Smooth muscle cell (in vitro differentiated cells): ENCODE results near the gene MAGEA2B. TPM values are rescaled to one million over a fixed set of nuclear protein-coding genes. Genes with fewer than 3 reads are reported as not detected.
"Not testable (repeated sequence)": the region's sequence is repeated elsewhere in the genome, so short reads cannot be mapped to it uniquely, and the experiment has no call there.

ENCODE experiments used
- DNase-seq: peaks from one replicate; lab custom pipeline; 2025; ENCODE audit not compliant: unreplicated experiment; lab: John Stamatoyannopoulos, UW
- H2AFZ ChIP-seq: fragments of 200-600 bp; sonication (generic); 2 replicates; pipeline ENCODE4 v1.6.0; 2016; ENCODE audit warnings: antibody characterized with exemption, low read depth, mild to moderate bottlenecking
- H3F3A ChIP-seq: fragments of 200-600 bp; sonication (generic); 2 replicates; pipeline ENCODE4 v1.6.0; 2017; ENCODE audit warnings: antibody characterized with exemption, low read depth
- H3K27ac ChIP-seq: fragments of 200-600 bp; sonication (generic); 2 replicates; pipeline ENCODE4 v1.5.1; 2016; ENCODE audit warnings: low read depth, mild to moderate bottlenecking
- H3K27me3 ChIP-seq: fragments of 200-600 bp; sonication (generic); 2 replicates; pipeline ENCODE4 v1.6.1; 2016; ENCODE audit warnings: low read depth, mild to moderate bottlenecking
- H3K36me3 ChIP-seq: fragments of 200-600 bp; sonication (generic); 2 replicates; pipeline ENCODE4 v1.5.1; 2016; ENCODE audit warnings: low read depth
- H3K4me1 ChIP-seq: fragments of 200-600 bp; sonication (generic); 2 replicates; pipeline ENCODE4 v1.5.1; 2016; ENCODE audit warnings: low read depth
- H3K4me2 ChIP-seq: fragments of 200-600 bp; sonication (generic); 2 replicates; pipeline ENCODE4 v1.6.0; 2016; ENCODE audit warnings: mild to moderate bottlenecking
- H3K4me3 ChIP-seq: fragments of 200-600 bp; sonication (generic); 2 replicates; pipeline ENCODE4 v1.5.1; 2016; ENCODE audit warnings: mild to moderate bottlenecking
- H3K79me2 ChIP-seq: fragments of 200-600 bp; sonication (generic); 2 replicates; pipeline ENCODE4 v1.6.0; 2016; ENCODE audit warnings: low read depth, mild to moderate bottlenecking
- H3K9ac ChIP-seq: fragments of 200-600 bp; sonication (generic); 2 replicates; pipeline ENCODE4 v1.6.0; 2016; ENCODE audit warnings: low read depth
- H3K9me3 ChIP-seq: fragments of 200-600 bp; sonication (generic); replicated peaks from 2 replicates; pipeline ENCODE4 v1.5.1; 2016; ENCODE audit warnings: low read depth
- H4K20me1 ChIP-seq: fragments of 200-600 bp; sonication (generic); 2 replicates; pipeline ENCODE4 v1.6.0; 2016; ENCODE audit warnings: low read depth
- CTCF ChIP-seq: fragments of 200-600 bp; sonication (generic); IDR thresholded peaks from 2 replicates; pipeline ENCODE4 v1.5.1; 2017; ENCODE audit warnings: borderline replicate concordance, mild to moderate bottlenecking, antibody characterized with exemption; ENCODE audit not compliant: insufficient read depth, poor library complexity, severe bottlenecking
- WGBS: methylation state at CpG from one replicate; pipeline ENCODE4 v1.1.7; 2016; ENCODE audit warnings: low lambda C conversion rate; 5-methylcytosine and 5-hydroxymethylcytosine counted together
- polyA plus RNA-seq: library from polyadenylated mRNA; unstranded; fragments of >200 nt; fragmentation: Nextera tagmentation; extraction: Ambion mirVana; gene quantifications from 2 replicates; pipeline ENCODE4 v1.2.1, GENCODE V29; 2016
- total RNA-seq: library from RNA; depleted of rRNA; stranded (reverse); fragments of >200 nt; gene quantifications from 2 replicates; pipeline ENCODE4 v1.2.3, GENCODE V29; 2014

Gene MAGEA2B
- total RNA-seq (not detected in 2 replicates), polyA plus RNA-seq (0.54 TPM in 1 of 2 replicates, not detected in the other)

GRCh38 chrX:152713815-152714787 lies at the start of gene MAGEA2B:
TSS of gene MAGEA2B (plus strand) at chrX:152714628. CDS start at chrX:152717107, 2,479 bp downstream.
- not testable (repeated sequence) for H3F3A ChIP-seq, H3K79me2 ChIP-seq, H2AFZ ChIP-seq, H3K4me3 ChIP-seq, H3K4me2 ChIP-seq, H3K9ac ChIP-seq, DNase-seq, H4K20me1 ChIP-seq, H3K27ac ChIP-seq, H3K4me1 ChIP-seq, H3K27me3 ChIP-seq, H3K36me3 ChIP-seq, H3K9me3 ChIP-seq
- no CpG with 5 or more reads among the region's 35 CpGs for WGBS

GRCh38 chrX:152674135-152674534 lies 40.3 kb upstream of the MAGEA2B start:
- WGBS: 88% methylated on average over 2 of the region's 2 CpGs
- no peak for DNase-seq
- Histone ChIP-seq H3K9ac (no peak overlapping the region), H2AFZ (no peak overlapping the region), H3K9me3 (no peaks in the 10 kb centered on the region), H3K36me3 (no peaks in the 10 kb centered on the region), H3K4me2 (no peak overlapping the region), H3F3A (no peaks in the 10 kb centered on the region), H3K4me3 (no peak overlapping the region), H3K27me3 (no peaks in the 10 kb centered on the region), H4K20me1 (no peaks in the 10 kb centered on the region), H3K79me2 (no peaks in the 10 kb centered on the region), H3K4me1 (no peaks in the 10 kb centered on the region), H3K27ac (no peak overlapping the region)
- no peak for TF ChIP-seq CTCF

- not testable (repeated sequence) for H3K27ac ChIP-seq, H3K9ac ChIP-seq, H3K4me3 ChIP-seq, H3K4me2 ChIP-seq, H3K4me1 ChIP-seq, H3K79me2 ChIP-seq, H3F3A ChIP-seq, DNase-seq, H3K9me3 ChIP-seq, H3K36me3 ChIP-seq, H4K20me1 ChIP-seq, H3K27me3 ChIP-seq, H2AFZ ChIP-seq
- WGBS: 81% methylated on average over 3 of the region's 3 CpGs
Measured at GRCh38 chrX:152674652-152675051, 39.8 kb upstream of the MAGEA2B start.

- not testable (repeated sequence) for H3F3A ChIP-seq
Measured at GRCh38 chrX:152681012-152681411, 33.4 kb upstream of the MAGEA2B start.

GRCh38 chrX:152697952-152698931 lies 16.2 kb upstream of the MAGEA2B start, which contains the start of gene MAGEA3:
TSS of gene MAGEA3 (plus strand) at chrX:152698794. CDS start at chrX:152700833, 2,039 bp downstream.
- WGBS: no CpG with 5 or more reads among the region's 34 CpGs
- not testable (repeated sequence) for H3K4me1 ChIP-seq, H3K79me2 ChIP-seq, H3K9ac ChIP-seq, H4K20me1 ChIP-seq, H3K36me3 ChIP-seq, H2AFZ ChIP-seq, H3F3A ChIP-seq, H3K27me3 ChIP-seq, DNase-seq, H3K4me3 ChIP-seq, H3K27ac ChIP-seq, H3K4me2 ChIP-seq, H3K9me3 ChIP-seq

More at GRCh38 chrX:152681012-152681411, 33.4 kb upstream of the MAGEA2B start:
- not testable (repeated sequence) for H3K4me1 ChIP-seq, DNase-seq, H4K20me1 ChIP-seq, H3K27ac ChIP-seq, H3K4me2 ChIP-seq, H3K4me3 ChIP-seq, H3K9me3 ChIP-seq, H3K36me3 ChIP-seq, H3K27me3 ChIP-seq, H3K79me2 ChIP-seq, H2AFZ ChIP-seq, H3K9ac ChIP-seq
- WGBS: no CpG with 5 or more reads among the region's 3 CpGs

- not testable (repeated sequence) for H2AFZ ChIP-seq, H3K36me3 ChIP-seq, H3K9me3 ChIP-seq, DNase-seq, H4K20me1 ChIP-seq, H3K27ac ChIP-seq, H3K79me2 ChIP-seq, H3K4me2 ChIP-seq, H3K4me3 ChIP-seq, H3K9ac ChIP-seq, H3F3A ChIP-seq, H3K27me3 ChIP-seq, H3K4me1 ChIP-seq
- 84% methylated on average over 4 of the region's 5 CpGs for WGBS
Measured at GRCh38 chrX:152700390-152700789, 14.0 kb upstream of the MAGEA2B start.

- not testable (repeated sequence) for H3K4me2 ChIP-seq, H3K27me3 ChIP-seq, H3K9me3 ChIP-seq, H4K20me1 ChIP-seq, H3K79me2 ChIP-seq, H3F3A ChIP-seq, H3K4me3 ChIP-seq, H2AFZ ChIP-seq, H3K36me3 ChIP-seq, H3K4me1 ChIP-seq, H3K9ac ChIP-seq, H3K27ac ChIP-seq, DNase-seq
- 90% methylated on average over 4 of the region's 7 CpGs for WGBS
Measured at GRCh38 chrX:152706500-152706899, 7.9 kb upstream of the MAGEA2B start.
